Fibroblast of peridontal ligament (primary cell): ENCODE measurements around the gene CCDC85B.

ENCODE experiments used
- DNase-seq: peaks from one replicate; pipeline ENCODE4 v3.0.0-alpha.2; 2010; ENCODE audit errors: extremely low read depth

The CCDC85B gene

DNA sequence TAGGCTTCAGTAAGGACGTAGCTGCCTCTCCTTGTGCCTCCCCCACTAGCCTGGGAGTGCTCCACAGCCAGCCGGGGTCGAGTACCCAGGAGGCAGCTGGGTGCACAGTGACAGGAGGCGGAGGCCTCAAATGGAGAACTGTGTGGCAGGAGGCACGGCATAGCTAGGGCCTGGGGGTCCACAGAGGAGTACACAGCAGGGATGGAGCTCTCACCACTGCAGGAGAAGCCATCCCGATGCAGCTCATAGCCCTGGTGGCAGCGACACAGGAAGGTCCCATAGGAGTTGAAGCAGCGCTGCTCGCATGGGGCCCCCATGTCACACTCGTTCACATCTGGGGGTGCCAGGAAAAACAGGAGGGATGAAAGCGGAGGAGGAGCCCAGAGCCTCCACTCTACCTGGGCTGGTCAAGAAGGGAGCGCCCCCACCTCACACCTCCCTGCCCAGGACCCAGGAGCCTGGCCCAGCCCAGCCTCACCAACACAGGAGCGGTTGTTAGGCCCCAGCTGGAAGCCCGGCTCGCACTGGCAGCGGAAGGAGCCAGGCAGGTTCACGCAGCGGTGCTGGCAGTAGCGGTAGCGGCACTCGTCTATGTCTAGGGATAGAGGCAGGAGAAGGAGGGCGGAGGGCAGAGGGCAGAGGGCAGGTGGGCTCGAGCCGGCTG, 20.7 kb upstream of the CCDC85B start:
- no peak for DNase-seq

DNA sequence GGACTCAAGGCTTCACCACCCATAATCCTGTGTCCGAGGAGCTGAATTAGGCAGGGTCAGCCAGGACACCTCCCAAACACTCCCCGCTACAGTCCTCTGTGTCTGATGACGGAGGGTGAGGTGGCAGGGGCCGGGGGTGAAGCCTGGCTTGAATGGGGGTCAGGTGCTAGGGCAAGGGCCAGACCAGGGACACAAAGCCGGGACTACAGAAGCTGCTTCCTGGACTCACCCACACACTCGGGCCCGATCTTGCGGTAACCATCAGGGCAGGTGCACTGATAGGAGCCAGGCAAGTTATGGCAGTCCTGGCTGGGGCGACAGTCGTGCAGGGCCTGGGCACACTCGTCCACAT, 20.2 kb upstream of the CCDC85B start:
- DNase-seq, result no peak

DNA sequence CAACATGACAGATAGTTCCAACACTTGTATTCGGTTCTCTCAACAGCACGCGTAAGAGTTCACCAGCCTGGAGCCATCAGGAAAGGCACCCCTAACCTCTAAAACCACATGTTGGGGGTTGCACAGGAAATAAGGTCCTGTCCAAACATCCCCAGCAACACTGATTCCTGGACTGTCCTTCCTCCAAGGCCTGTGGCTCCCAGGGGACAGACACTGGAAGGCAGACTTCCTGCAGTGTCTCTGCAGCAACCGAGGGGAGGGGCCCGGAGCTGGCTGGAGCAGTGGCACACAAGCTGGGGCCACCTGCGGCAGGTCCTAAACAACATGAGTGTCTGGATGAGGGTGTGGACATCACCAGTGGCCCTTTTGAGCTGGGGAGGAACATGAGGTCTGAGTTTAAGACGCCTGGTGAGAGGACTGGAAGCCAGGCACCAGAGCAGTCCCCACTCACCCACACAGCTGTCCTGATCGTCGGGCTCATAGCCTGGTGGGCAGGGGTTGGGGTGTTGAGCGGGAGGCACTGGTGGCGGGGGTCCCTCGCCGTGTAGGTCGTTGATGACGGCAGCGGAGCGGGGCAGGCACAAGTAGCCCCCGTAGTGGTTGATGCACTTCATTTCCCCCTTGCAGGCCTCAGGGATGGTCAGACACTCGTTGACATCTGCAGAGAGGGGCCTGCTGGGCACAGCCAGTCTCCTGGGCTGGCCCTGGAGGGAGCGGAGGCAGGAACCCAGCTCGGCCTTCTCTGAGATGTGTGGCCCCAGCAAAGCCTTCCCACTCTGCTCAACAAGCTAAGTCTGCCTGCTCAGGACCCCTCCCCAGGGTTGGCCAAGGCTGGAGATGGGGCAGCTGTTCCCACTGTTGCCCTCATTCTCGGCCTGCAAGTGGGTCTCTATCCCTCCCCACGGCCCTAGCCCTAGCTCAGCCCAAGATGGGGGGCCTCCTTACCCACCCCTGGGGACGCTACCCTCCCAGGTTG, 19.5 kb upstream of the CCDC85B start:
- DNase-seq, result no peak

DNA sequence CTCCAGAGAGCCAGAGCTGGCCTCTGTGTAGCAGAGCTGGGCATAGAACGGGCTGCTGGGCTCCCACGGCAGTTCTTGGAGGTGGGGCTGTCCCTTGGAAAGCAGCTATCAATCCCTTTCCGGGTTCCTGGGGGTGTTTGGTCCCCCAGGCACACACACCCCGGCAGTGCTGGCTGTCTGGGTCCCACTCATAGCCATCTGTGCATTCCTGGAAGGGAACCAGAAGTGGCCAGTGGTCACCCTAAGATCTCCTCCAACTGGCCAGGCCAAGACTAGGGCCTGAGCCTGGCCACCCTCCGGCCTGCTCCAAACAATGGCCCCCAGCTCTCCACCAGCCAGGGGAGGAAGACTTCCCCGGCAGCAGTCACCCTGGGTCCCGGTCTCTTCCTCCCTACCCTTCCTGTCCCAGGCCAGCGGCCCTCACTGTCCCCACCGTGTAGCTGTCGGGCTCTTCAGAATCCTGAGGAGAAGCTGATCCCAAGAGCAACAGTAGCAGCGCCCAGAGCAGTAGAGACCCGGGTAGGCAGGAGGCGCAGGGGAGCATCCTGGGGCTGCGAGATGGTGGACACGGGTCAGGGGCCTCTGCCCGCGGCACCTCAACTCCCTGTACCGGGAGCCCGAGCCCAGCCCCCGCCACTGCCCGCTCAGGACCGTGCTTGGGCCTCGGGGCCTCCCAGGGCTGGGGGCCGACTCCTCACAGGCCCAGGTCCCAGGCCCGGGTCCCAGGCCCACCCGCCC, 18.5 kb upstream of the CCDC85B start:
- DNase-seq, result no peak

DNA sequence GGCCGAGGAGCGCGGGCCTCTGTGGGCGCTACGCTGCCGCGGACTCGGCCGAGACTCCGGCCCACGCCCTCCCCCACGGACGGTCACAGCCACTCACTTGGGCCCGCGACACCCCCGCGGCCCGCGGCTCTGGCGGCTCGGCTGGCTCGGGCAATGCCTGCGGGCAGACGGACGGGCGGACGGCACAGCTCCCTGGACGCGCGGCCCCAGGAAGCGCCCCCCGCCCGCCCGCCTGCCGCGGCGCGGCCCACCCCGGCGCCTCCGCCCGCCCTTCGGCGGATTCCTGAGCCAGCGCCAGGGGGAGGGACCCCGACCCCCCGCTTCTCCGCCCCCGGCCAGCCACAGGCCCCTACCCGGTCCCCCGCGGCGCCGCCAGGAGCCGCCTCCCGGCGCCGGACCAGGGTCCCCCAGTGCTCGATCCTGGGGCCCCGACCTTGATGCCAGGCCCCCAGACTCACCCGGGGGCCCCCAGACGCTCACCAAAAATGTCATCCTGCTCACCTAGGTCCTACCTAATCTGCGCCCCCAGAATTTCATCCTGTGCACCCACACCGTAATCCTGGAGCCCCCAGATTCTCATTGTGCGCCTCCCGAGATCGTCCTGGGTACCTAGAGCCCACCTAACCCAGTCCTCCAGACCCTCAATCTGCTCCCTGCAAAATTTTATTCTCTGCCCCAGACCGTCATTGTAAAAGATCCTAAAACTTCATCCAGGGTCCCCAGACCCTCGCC, 17.7 kb upstream of the CCDC85B start, which contains the start of gene EFEMP2:
Gene EFEMP2 (minus strand): TSS at position 215 of the 732 bp plus-strand sequence. CDS start 446 bp downstream, outside the sequence.
- DNase-seq, result no peak

DNA sequence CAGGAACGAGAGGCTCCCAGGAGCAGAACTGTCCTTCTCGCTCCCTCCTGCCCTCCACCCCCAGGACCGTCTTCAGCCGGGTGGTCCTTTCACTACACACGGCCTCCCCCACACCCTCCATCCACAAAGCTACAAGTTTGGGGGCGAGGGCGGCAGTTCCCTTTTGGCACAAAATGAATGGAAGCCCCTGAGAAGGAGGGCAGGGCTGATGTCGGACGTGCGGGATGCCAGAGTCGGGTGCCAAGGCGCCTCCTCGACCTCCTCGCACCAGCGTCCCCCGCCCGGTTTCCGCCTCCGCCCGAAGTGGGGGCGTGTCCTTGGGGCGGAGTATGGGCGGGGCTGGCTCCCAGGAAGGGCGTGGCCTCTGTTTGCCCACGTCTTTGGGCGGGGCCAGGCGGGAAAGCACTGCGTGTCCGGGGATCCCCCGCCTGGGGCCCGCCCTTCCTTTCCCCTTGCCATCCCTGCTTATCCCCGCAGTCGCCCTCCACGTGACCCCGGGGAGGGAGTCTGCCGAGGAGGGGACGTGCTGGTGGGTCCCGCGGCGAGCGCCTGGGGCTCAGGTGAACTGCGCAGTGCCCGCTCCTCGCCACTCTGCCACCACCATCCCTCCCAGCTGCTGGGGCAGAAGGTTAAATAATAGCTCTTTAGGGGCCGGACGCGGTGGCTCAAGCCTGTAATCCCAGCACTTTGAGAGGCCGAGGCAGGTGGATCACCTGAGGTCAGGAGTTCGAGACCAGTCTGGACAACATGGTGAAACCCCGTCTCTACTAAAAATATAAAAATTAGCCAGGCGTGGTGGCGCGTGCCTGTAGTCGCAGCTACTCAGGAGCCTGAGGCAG, 16.9 kb upstream of the CCDC85B start:
- peak; percentile 86 for DNase-seq

DNA sequence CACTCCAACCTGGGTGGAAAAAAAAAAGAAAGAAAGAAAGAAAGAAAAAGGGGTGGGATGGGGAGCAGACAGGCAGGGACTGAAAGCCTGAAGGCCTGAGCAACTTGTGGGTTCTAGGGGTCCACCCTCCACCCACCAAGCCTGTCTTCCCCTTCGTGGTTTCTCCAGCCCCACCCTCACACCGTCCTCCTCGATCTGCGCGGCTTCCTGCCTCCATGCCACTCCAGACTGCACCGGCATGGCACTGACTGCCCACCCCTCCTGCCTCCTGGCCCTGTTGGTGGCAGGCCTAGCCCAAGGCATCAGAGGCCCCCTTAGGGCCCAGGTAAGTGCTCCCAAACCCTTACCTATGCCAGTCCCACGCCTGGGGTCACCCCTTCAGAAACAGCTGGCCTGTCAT, 10.9 kb upstream of the CCDC85B start, which contains the start of gene CTSW:
Gene CTSW (plus strand): TSS at position 221 of the 400 bp plus-strand sequence. CDS start 18 bp downstream, at position 239.
- DNase-seq, result no peak

DNA sequence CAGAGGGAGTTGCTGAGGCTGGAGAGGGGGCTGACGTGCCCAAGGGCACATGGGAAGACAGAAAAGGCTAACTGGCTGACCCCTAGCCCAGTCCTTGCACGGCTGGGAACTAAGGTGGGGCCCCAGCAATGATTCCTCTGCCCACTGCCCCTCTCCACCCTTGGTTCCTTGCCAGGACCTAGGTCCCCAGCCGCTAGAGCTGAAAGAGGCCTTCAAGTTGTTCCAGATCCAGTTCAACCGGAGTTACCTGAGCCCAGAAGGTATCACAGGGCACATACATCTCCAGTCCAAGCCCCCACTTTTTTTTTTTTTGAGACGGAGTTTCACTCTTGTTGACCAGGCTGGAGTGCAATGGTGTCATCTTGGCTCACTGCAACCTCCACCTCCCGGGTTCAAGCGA, 10.4 kb upstream of the CCDC85B start:
- DNase-seq, result no peak

DNA sequence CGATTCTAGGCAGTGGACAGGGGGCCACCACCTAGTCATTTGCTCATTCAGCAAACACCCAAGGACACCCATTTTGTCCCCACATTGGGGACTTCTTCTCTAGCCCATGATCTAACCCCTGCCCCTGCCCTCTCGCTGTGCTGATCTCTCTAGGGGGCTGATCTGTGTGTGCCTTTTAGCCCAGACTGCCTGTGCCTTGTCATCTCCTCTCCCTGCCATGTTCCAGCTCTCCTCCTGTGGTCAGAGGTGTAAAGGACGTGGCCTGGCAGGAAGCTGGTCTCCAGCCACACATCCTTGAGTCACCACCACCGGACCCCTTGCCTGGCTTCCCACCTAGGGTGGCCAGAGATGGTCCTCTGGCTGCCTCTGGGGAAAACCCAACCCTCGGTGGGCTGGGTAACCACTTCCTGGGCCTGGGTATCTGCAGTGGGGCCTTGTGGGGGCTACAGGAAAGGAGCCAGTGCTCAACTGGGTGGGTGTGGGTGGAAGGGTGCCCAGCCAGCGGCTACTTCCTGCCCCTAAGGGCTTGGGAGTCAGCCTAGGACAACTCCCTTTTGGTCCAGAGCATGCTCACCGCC, 9.5 kb upstream of the CCDC85B start:
- no peak for DNase-seq

DNA sequence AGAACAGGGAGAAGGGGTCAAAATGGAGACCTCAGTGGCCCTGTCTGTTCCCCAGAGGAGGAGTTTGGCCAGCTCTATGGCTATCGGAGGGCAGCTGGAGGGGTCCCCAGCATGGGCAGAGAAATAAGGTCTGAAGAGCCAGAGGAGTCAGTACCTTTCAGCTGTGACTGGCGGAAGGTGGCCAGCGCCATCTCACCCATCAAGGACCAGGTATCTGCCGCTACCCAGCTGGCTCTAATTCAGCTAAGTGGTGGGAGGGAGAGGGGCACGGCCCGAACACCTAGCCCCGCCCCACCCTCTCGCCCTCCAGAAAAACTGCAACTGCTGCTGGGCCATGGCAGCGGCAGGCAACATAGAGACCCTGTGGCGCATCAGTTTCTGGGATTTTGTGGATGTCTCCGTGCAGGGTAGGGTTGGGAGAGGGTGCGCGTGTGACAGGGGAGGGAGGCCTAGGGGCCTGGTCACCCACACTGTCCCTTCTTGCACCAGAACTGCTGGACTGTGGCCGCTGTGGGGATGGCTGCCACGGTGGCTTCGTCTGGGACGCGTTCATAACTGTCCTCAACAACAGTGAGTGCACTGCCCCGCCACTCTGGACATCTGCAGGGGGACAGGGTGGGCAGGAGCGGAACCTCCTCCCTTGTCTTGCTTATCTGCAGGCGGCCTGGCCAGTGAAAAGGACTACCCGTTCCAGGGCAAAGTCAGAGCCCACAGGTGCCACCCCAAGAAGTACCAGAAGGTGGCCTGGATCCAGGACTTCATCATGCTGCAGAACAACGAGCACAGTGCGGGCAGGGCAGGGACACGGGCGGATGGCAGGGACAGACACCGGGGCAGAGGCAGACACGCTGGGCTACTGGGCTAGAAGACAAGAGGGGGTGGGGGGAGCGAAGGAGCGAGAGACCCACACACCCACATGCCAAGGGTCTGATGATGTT, 8.1 kb upstream of the CCDC85B start:
- DNase-seq, result no peak

DNA sequence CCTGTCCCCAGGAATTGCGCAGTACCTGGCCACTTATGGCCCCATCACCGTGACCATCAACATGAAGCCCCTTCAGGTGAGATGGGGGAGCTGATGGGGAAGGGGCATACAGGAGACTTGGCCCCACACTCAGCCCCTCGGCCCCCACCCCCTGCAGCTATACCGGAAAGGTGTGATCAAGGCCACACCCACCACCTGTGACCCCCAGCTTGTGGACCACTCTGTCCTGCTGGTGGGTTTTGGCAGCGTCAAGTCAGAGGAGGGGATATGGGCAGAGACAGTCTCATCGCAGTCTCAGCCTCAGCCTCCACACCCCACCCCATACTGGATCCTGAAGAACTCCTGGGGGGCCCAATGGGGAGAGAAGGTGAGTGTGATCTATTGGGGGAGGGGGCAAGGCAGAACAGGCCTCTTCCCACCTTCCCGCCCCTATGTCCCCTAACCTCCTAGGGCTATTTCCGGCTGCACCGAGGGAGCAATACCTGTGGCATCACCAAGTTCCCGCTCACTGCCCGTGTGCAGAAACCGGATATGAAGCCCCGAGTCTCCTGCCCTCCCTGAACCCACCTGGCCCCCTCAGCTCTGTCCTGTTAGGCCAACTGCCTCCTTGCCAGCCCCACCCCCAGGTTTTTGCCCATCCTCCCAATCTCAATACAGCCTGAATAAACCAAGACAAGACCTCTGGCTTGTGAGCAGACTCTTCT, 7.3 kb upstream of the CCDC85B start:
- DNase-seq, result no peak

DNA sequence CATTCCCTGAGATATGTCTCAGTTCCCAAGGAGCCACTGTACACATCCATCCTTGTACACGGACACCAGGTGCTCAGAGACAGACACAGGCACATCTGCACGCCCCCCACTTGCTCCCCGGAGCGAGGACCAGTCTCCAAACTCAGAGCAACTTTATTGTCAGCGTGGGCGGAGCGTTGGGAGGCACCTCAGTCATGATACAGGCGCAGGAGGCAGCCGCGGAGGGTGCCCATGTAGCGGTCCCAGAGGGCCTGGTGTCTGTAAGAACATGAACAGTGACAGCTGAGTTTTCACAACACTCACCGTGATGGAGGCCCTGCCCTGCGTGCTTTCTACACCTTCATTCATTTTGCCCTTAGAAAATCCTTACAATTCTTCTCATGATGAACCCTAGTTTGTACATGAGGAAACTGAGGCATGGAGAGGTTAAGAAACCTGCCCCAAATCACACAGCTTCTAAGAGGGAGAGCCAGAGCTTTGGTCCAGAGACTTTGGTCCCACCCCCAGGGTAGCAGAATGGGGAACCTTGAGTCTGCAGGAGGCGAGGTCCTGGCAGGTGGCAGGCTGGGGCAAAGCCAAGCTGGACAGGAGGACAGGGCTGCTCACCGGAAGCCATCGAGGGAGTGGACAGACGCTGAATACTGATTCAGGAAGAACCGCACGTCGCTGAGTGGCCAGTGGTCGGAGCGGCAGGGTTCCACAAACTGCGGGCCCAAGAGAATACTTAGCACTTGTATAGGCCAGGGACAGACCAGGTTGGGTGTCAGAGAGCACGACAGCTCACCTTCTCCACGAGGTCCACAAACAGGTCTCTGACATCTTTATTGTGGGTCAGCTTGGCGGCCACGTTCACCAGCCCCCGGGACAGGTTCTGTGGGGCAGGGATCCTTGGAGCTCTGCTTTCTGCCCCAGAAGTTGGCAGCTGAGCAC, 6.4 kb upstream of the CCDC85B start:
- DNase-seq, result no peak

DNA sequence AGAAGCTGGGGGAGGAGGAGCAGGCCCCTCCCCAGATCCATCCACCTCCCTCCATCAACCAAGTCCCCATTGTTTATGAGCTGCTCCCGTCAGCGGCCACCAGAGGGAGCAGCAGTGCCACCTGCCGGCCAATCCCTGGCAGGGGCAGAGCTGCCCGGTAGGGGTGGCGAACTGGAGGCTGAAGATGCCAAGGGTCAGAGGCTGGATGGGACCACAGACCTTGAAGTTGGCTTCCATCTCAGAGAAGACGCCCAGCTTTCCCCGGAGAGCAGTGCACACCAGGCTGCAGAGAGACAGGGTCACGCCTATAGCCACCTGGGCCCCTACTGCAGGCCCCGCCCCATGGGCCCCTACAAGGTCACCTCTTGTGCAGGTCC, 5.8 kb upstream of the CCDC85B start:
- peak; percentile 66 for DNase-seq

DNA sequence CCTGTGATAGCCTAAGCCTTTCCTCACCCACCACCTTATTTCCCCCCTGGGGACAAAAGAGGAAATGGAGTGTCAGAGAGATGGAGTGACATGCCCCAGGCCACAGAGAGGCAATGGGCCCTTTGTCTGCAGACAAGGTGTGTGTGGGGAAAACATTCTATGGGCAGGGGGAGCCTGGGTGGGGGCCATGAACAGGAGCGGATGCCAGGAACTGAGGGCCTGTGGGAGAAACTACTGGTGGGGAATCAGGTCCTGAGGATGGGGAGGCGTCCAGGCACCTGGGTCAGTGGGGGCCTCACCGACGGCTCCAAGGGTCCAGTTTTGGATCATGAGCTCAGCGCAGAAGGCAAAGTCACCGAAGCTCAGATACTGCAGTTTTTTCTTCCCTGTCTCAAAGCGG, 5.2 kb upstream of the CCDC85B start:
- no peak for DNase-seq

DNA sequence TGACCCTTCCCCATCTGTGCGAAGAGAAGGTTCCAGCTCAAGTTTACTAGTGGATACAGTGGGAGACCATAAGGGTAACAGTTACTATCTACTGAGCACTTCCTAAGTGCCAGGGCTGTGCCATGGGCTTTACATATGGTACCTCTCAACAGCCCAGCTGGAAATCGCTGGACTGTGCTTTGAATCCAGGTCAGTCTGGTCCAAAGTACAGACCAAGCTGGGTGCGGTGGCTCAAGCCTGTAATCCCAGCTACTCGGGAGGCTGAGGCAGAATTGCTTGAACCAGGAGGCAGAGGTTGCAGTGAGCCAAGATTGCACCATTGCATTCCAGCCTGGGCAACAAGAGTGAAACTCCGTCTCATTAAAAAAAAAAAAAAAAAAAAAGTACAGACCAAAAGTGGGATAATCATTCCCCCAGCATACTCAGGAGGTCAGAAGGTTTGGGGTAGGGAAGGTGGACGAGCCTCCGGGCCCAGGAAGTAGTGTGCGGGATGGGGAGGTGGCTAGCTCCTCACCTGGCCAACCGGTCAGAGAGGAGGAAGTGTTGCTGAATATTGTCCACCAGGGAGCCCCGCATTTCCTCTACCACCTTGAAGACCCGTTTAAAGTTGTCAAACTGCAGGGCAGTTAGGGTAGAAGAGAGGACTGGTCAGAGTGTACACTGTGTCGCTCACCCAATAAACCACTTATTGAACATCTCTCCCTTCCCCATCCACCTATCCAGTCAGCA, 4.5 kb upstream of the CCDC85B start:
- DNase-seq, result no peak

DNA sequence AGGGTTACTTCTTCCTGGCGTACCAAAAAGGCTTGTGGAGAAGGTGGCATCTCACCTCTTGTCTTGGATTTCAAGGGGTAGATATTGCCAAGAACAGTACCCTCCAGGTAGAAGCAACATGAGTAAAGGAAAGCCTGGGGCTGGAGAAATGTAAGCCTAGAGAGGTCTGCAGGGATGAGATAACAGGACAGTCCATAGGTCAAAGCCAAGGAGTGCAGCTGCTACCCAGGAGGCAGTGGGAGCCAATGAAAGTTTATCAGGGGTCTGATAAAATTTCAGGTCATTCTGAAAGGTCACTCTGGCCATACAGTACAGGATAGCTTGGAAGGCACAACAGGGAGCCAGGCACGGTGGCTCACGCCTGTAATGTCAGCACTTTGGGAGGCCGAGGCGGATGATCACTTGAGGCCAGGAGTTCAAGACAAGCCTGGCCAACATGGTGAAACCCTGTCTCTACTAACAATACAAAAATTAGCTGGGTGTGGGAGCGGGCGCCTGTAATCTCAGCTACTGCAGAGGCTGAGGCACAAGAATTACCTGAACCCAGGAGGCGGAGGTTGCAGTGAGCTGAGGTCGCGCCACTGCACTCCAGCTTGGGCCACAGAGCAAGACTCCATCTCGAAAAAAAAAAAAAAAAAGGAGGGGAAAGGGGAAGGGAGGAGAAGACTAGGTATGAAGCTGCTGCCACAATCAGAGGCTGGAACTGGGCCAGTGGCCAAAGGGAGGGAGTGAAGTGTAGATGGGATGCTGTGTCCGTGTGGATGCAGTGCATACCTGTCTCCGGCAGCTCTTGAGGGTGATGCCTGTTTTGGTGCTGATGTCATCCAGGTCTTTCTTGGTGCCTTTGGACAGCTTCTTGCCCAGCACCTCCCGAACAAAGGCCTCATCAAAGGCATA, 3.4 kb upstream of the CCDC85B start:
- DNase-seq, result no peak
